ENCODE results near the gene UBE2K. TPM values are rescaled to one million over a fixed set of nuclear protein-coding genes. Genes with fewer than 3 reads are reported as not detected.

UBE2K gene
- total RNA-seq, 1 donor from 2014 or later = 19.0 TPM

DNA sequence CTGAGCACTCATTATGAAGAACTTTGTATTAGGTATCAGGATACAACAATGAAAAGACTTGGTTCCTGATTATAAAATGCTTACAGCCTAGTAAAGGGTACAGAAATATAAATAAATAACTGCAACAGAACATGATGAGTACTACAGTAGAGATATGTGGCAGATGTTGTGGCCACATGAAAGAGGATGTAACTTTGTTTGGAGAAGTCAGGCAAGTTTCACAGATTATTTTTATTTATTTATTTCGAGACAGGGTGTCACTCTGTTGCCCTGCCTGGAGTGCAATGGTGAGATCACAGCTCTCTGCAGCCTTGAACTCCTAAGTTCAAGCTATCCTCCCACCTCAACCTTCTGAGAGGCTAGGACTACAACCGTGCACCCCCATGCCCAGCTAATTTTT lies 15.8 kb upstream of the UBE2K start:
- H3K36me3 ChIP-seq (ENCODE audit: control insufficient read depth, insufficient read depth, low read length) = no peaks in the 10 kb centered on the region
- no peak overlapping the region for H3K4me3 ChIP-seq (ENCODE audit: low read depth, low read length)
- DNase-seq (ENCODE audit: low read depth) (no peak), FAIRE-seq (no peak)
- no peaks in the 10 kb centered on the region for H3K27me3 ChIP-seq (ENCODE audit: control insufficient read depth, insufficient read depth, low read length)
- TF ChIP-seq, protein P1, sequence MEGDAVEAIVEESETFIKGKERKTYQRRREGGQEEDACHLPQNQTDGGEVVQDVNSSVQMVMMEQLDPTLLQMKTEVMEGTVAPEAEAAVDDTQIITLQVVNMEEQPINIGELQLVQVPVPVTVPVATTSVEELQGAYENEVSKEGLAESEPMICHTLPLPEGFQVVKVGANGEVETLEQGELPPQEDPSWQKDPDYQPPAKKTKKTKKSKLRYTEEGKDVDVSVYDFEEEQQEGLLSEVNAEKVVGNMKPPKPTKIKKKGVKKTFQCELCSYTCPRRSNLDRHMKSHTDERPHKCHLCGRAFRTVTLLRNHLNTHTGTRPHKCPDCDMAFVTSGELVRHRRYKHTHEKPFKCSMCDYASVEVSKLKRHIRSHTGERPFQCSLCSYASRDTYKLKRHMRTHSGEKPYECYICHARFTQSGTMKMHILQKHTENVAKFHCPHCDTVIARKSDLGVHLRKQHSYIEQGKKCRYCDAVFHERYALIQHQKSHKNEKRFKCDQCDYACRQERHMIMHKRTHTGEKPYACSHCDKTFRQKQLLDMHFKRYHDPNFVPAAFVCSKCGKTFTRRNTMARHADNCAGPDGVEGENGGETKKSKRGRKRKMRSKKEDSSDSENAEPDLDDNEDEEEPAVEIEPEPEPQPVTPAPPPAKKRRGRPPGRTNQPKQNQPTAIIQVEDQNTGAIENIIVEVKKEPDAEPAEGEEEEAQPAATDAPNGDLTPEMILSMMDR (IDR thresholded peaks at IDR 0.05; ENCODE audit: insufficient read depth, low read length, severe bottlenecking) = no peak

DNA sequence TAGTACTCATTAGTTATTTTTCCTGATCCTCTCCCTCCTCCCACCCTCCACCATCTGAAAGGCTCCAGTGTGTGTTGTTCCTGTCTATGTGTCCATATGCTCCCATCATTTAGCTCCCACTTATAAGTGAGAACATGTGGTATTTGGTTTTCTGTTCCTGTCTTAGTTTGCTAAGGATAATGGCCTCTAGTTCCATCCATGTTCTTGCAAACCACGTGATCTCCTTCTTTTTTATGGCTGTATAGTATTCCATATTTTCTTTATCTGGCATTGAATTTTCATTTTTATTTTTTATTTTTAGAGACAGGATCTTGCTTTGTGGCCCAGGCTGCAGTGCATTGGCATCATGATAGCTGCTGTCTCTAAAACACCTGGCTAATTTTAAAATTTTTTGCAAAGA lies 11.9 kb upstream of the UBE2K start:
- TF ChIP-seq, protein P1 (IDR thresholded peaks at IDR 0.05; ENCODE audit: insufficient read depth, low read length, severe bottlenecking) = no peak
- DNase-seq (ENCODE audit: low read depth) (no peak), FAIRE-seq (no peak)
- Histone ChIP-seq H3K27me3 (ENCODE audit: control insufficient read depth, insufficient read depth, low read length) (no peaks in the 10 kb centered on the region), H3K36me3 (ENCODE audit: control insufficient read depth, insufficient read depth, low read length) (no peaks in the 10 kb centered on the region), H3K4me3 (ENCODE audit: low read depth, low read length) (no peak overlapping the region)

DNA sequence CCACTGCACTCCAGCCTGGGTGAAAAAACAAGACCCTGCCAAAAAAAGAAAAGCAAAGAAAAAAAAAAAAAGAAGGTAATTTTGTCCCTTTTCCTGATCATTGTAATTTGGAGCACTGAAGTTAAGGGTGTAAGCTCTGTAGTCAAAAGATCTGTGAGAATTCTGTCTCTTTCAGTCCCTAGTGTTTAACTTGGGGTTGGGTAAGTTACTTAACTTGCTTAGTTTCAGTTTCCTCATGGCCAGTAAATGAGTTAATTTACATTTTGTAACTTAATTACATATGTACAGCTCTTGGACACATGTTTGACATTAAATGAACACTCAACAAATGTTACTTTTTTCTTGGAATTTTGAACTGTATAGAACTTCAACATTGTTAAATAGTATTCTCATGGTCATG lies 10.9 kb upstream of the UBE2K start:
- Histone ChIP-seq H3K36me3 (ENCODE audit: control insufficient read depth, insufficient read depth, low read length) (no peaks in the 10 kb centered on the region), H3K4me3 (ENCODE audit: low read depth, low read length) (no peak overlapping the region), H3K27me3 (ENCODE audit: control insufficient read depth, insufficient read depth, low read length) (no peaks in the 10 kb centered on the region)
- TF ChIP-seq, protein P1 (IDR thresholded peaks at IDR 0.05; ENCODE audit: insufficient read depth, low read length, severe bottlenecking) = no peak
- no peak for DNase-seq (ENCODE audit: low read depth)
- no peak for FAIRE-seq

DNA sequence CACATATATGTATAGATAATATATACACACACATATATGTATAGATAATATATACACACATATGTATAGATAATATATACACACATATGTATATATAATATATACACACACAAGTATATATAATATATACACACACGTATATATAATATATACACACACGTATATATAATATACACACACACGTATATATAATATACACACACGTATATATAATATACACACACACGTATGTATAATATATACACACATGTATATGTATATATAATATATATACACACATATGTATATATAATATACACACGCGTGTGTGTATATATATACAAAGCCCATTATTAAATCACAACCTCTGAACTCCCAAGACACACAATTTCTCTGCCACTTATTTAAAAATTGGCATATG lies 8.0 kb upstream of the UBE2K start:
- Histone ChIP-seq H3K4me3 (ENCODE audit: low read depth, low read length) (no peak overlapping the region), H3K36me3 (ENCODE audit: control insufficient read depth, insufficient read depth, low read length) (no peaks in the 10 kb centered on the region), H3K27me3 (ENCODE audit: control insufficient read depth, insufficient read depth, low read length) (no peaks in the 10 kb centered on the region)
- DNase-seq (ENCODE audit: low read depth) (no peak), FAIRE-seq (no peak)
- TF ChIP-seq, protein P1 (IDR thresholded peaks at IDR 0.05; ENCODE audit: insufficient read depth, low read length, severe bottlenecking) = no peak

DNA sequence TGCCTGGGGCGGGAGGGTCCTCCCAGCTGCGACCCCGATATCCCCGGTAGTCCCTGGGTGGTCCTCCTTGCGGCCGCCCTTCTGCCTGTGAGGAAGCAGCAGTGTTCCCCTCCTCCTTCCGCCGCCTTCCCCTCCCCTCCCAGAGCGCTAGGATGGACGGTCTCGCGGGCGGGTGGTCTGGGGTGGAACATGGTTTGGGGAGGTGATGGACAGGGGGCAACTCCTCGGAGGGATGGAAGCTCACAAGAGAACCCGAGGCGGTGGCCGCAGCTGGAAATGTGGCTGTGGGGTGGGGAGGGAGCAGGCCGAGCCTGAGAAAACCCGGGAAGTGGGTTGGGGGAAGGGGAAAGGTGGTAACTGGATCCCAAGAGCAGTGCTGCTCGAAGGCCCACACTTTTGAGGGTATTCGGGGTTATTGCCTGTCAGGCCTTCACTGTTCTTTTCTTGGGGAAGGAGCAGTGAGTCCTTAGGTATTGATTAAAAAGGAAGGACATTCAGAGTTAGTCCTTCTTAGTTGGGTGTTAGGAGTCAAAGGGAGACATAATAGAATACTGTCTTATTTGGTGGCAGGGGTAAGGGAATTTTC lies 581 bp downstream of the UBE2K start:
- no peak for FAIRE-seq
- DNase-seq (ENCODE audit: low read depth) = peak; percentile 36
- TF ChIP-seq, protein P1 (IDR thresholded peaks at IDR 0.05; ENCODE audit: insufficient read depth, low read length, severe bottlenecking) = no peak
- peak overlapping the region; percentile 99 for H3K4me3 ChIP-seq (ENCODE audit: low read depth, low read length)
- H3K36me3 ChIP-seq (ENCODE audit: control insufficient read depth, insufficient read depth, low read length) = peaks cover 4% of the 10 kb centered on the region
- no peaks in the 10 kb centered on the region for H3K27me3 ChIP-seq (ENCODE audit: control insufficient read depth, insufficient read depth, low read length)
